Spleen (tissue), 7 donors: ENCODE data around the gene C2orf49.

ENCODE experiments used
- CTCF ChIP-seq, 11 experiments: fragments of 200-600 bp in 7 of 11; fragments of 450-650 bp in 4 of 11; sonication (generic) in 4 of 11; IDR thresholded peaks in 8 of 11; conservative IDR thresholded peaks in 3 of 11; 1 replicate in 7 of 11; 2 replicates in 4 of 11; pipeline versions ENCODE4 v1.4.0 to v1.8.0; 2016 to 2021; ENCODE audit warnings: antibody characterized with exemption in 11 of 11, inconsistent platforms in 4 of 11, mild to moderate bottlenecking in 1 of 11
- POLR2A ChIP-seq, 3 donors: fragments of 450-650 bp; IDR thresholded peaks; one replicate each; pipeline ENCODE4 v1.5.1; 2017; ENCODE audit warnings: antibody characterized with exemption in 3 of 3, mild to moderate bottlenecking in 1 of 3
- donor health status: DM: no; HTN: no; CAD: no; lungs with moderate emphysema.
- donor health status: DM: no; HTN: no; CAD: no.
- donor health status: DM: no; HTN: no; CAD: no.

GRCh38 chr2:105297216-105297615 is 40.1 kb upstream of the C2orf49 start:
- TF ChIP-seq CTCF (IDR thresholded peaks at IDR 0.05 in 8 of 11, conservative IDR thresholded peaks at IDR 0.05 in 3 of 11) (no peak), POLR2A (IDR thresholded peaks at IDR 0.05) (no peak)
